ENCODE data around the gene SMIM44.
"Not testable (repeated sequence)": the region's sequence is repeated elsewhere in the genome, so short reads cannot be mapped to it uniquely, and the experiment has no call there.

Gene SMIM44

GRCh38 chr19:3511506-3512251, 28.4 kb upstream of the SMIM44 start:
- H3K4me3 ChIP-seq (ENCODE audit: low read depth, low read length): no peak overlapping the region
- no peak for DNase-seq (ENCODE audit: low read depth)
- TF ChIP-seq, protein P1, sequence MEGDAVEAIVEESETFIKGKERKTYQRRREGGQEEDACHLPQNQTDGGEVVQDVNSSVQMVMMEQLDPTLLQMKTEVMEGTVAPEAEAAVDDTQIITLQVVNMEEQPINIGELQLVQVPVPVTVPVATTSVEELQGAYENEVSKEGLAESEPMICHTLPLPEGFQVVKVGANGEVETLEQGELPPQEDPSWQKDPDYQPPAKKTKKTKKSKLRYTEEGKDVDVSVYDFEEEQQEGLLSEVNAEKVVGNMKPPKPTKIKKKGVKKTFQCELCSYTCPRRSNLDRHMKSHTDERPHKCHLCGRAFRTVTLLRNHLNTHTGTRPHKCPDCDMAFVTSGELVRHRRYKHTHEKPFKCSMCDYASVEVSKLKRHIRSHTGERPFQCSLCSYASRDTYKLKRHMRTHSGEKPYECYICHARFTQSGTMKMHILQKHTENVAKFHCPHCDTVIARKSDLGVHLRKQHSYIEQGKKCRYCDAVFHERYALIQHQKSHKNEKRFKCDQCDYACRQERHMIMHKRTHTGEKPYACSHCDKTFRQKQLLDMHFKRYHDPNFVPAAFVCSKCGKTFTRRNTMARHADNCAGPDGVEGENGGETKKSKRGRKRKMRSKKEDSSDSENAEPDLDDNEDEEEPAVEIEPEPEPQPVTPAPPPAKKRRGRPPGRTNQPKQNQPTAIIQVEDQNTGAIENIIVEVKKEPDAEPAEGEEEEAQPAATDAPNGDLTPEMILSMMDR (IDR thresholded peaks at IDR 0.05; ENCODE audit: low read depth, low read length, missing control alignments): no peak

- no peak for DNase-seq (ENCODE audit: low read depth)
- TF ChIP-seq, protein P1 (IDR thresholded peaks at IDR 0.05; ENCODE audit: low read depth, low read length, missing control alignments): no peak
These were observed 27.5 kb upstream of the SMIM44 start for GRCh38 chr19:3510727-3511126.

DNA sequence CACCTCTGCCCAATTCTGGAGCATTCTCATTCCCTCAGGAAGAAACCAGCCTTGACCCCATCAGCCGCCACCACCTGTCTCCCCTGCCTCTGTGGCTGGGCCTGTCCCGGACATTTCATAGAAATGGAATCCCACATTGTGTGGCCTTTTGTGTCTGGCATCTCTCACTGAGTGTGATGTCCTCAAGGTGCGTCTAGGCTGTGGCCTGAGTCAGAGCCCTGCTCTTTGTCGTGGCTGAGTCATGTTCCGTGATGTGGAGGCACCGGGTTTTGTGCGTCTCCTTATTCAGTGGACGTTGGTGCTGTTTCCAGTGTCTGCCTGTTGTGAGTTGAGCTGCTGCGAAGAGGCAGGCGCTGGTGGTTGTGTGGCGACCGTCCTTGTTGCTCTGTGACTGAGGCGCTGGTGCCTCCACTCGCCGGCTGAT, 26.3 kb upstream of the SMIM44 start:
- TF ChIP-seq, protein P1 (IDR thresholded peaks at IDR 0.05; ENCODE audit: low read depth, low read length, missing control alignments): no peak
- no peak overlapping the region for H3K4me3 ChIP-seq (ENCODE audit: low read depth, low read length)
- no peak for DNase-seq (ENCODE audit: low read depth)

More at GRCh38 chr19:3510727-3511126, 27.5 kb upstream of the SMIM44 start:
- no peak overlapping the region for H3K4me3 ChIP-seq (ENCODE audit: low read depth, low read length)

GRCh38 chr19:3508771-3509535, 25.7 kb upstream of the SMIM44 start:
- TF ChIP-seq, protein P1 (IDR thresholded peaks at IDR 0.05; ENCODE audit: low read depth, low read length, missing control alignments): no peak
- no peak for DNase-seq (ENCODE audit: low read depth)
- no peak overlapping the region for H3K4me3 ChIP-seq (ENCODE audit: low read depth, low read length)

DNA sequence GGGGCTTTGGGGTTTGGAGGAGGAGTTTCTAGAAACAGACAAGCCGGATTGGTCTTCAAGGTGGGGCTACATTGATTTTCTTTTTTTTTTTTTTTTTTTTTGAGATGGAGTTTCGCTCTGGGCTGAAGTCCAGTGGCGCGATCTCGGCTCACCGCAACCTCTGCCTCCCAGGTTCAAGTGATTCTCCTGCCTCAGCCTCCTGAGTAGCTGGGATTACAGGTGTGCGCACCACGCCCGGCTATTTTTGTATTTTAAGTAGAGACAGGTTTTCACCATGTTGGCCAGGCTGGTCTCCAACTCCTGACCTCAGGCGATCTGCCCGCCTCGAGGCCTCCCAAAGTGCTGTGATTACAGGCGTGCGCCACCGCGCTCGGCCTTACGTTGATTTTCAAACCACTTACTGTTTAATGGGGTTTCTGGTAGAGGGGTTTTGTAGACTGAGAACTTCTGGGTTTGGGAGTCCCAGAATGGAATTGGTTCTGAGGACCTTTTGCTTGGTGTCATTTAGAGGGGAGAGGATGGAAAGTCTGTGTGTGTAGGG, 24.9 kb upstream of the SMIM44 start:
- H3K4me3 ChIP-seq (ENCODE audit: low read depth, low read length); DNase-seq (ENCODE audit: low read depth): not testable (repeated sequence)

DNA sequence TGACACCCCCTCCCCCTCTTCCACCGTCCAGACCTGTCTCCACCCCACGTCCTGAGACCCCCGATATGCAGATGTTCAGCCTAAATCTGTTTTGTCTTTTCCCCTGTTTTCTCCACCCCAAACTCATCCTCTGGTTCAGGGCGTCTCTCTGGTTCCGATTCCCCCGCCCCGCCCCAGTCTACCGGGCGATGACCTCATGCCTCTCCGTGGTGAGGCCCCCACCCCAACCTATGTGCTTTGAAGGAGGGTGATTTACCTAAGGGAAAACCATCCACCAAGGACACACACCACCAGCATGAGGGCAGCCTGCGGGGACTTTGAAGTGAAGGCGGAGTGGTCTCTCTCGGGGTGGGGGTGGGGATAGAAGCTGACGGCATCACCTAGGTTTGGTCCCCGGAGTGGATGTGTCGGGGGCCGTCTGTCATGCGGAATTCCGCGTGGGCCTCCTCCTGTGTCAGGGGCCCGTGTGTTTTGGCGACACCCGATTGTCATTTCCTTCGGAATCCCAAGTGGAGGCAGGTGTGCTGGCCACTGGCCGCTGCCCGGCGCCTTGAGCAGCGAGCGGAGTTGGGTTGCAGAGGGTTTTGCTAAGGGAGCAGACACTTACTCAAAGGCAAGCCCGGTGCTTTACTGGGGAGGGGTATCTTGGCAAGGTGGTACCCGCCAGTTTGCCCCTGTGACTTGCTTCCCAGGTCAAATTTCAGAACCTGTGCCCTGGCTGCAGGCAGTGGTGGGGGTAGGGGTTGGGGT, 24.3 kb upstream of the SMIM44 start:
- TF ChIP-seq, protein P1 (IDR thresholded peaks at IDR 0.05; ENCODE audit: low read depth, low read length, missing control alignments): no peak
- DNase-seq (ENCODE audit: low read depth): no peak
- peak overlapping the region; percentile 93 for H3K4me3 ChIP-seq (ENCODE audit: low read depth, low read length)

All from GM12864 (cell line).